Neuronal stem cell (in vitro differentiated cells): Measurements from ENCODE around the gene UQCR10.
A peak's percentile ranks its signal among the peaks of the same experiment; 100 is the strongest.

ENCODE experiments used
- DNase-seq: peaks from one replicate; pipeline ENCODE4 v3.0.0-alpha.2; 2013; ENCODE audit warnings: low spot score
- H2AFZ ChIP-seq: one replicate; pipeline ENCODE4 v1.6.1; 2013; ENCODE audit warnings: mild to moderate bottlenecking, low read length, inconsistent platforms
- H2AK5ac ChIP-seq: 2 replicates; pipeline ENCODE4 v1.6.1; 2013; ENCODE audit warnings: low read depth, mild to moderate bottlenecking, inconsistent platforms, low read length, moderate library complexity, mixed read lengths
- H2BK120ac ChIP-seq: 2 replicates; pipeline ENCODE4 v1.6.1; 2013; ENCODE audit warnings: low read depth, mild to moderate bottlenecking, inconsistent platforms, low read length, moderate library complexity, mixed read lengths
- H2BK12ac ChIP-seq: one replicate; pipeline ENCODE4 v1.6.1; 2013; ENCODE audit warnings: low read length, inconsistent platforms
- H2BK15ac ChIP-seq: 2 replicates; pipeline ENCODE4 v1.6.1; 2013; ENCODE audit warnings: mild to moderate bottlenecking, low read length, inconsistent platforms, mixed read lengths
- H2BK5ac ChIP-seq: one replicate; pipeline ENCODE4 v1.6.1; 2013; ENCODE audit warnings: inconsistent platforms, mild to moderate bottlenecking, low read length, moderate library complexity
- H3K14ac ChIP-seq: one replicate; pipeline ENCODE4 v1.6.1; 2013; ENCODE audit warnings: low read length, inconsistent platforms
- H3K18ac ChIP-seq: 2 replicates; pipeline ENCODE4 v1.6.1; 2013; ENCODE audit warnings: low read length, inconsistent platforms
- H3K23ac ChIP-seq: 2 replicates; pipeline ENCODE4 v1.6.1; 2013; ENCODE audit warnings: low read depth, mild to moderate bottlenecking, mixed read lengths, low read length, inconsistent platforms; ENCODE audit not compliant: poor library complexity
- H3K27ac ChIP-seq: replicated peaks from 3 replicates; pipeline ENCODE4 v1.5.1; 2013; ENCODE audit warnings: low read length, inconsistent platforms
- H3K27me3 ChIP-seq, 3 experiments: 2 replicates each; pipeline ENCODE4 v1.6.1; 2013; ENCODE audit warnings: low read length in 3 of 3, mild to moderate bottlenecking in 2 of 3, inconsistent platforms in 1 of 3, low read depth in 1 of 3, mixed read lengths in 1 of 3, moderate library complexity in 1 of 3; ENCODE audit not compliant: control insufficient read depth in 3 of 3, insufficient read depth in 3 of 3
- H3K36me3 ChIP-seq, 2 donors: replicated peaks in 1 of 2; 2 replicates each; pipeline ENCODE4 v1.6.1; 2013; ENCODE audit warnings: low read length in 2 of 2; ENCODE audit not compliant: control insufficient read depth in 2 of 2, insufficient read depth in 2 of 2
- H3K4ac ChIP-seq: 2 replicates; pipeline ENCODE4 v1.6.1; 2013; ENCODE audit warnings: inconsistent platforms, mild to moderate bottlenecking, low read length, moderate library complexity
- H3K4me1 ChIP-seq, 2 donors: 1 replicate in 1 of 2; 2 replicates in 1 of 2; pipeline ENCODE4 v1.6.1; 2013; ENCODE audit warnings: low read length in 2 of 2, low read depth in 1 of 2; ENCODE audit not compliant: control insufficient read depth in 2 of 2, insufficient read depth in 1 of 2
- H3K4me2 ChIP-seq: one replicate; pipeline ENCODE4 v1.6.1; 2013; ENCODE audit warnings: mild to moderate bottlenecking, low read length, inconsistent platforms; ENCODE audit not compliant: insufficient read depth, poor library complexity, severe bottlenecking
- H3K4me3 ChIP-seq, 2 donors: 2 replicates each; pipeline ENCODE4 v1.5.1; 2013; ENCODE audit warnings: low read length in 2 of 2, mild to moderate bottlenecking in 2 of 2, inconsistent platforms in 1 of 2, moderate library complexity in 1 of 2
- H3K79me1 ChIP-seq: one replicate; pipeline ENCODE4 v1.6.1; 2013; ENCODE audit warnings: low read depth, mild to moderate bottlenecking, inconsistent platforms, low read length, moderate library complexity
- H3K9ac ChIP-seq: one replicate; pipeline ENCODE4 v1.6.1; 2013; ENCODE audit warnings: mild to moderate bottlenecking, low read depth, low read length, inconsistent platforms; ENCODE audit not compliant: poor library complexity
- H3K9me3 ChIP-seq, 2 donors: replicated peaks in 1 of 2; 2 replicates each; pipeline versions ENCODE3 to v1.6.1; 2013; ENCODE audit warnings: low read length in 2 of 2, mild to moderate bottlenecking in 2 of 2, inconsistent platforms in 1 of 2, low read depth in 1 of 2, mixed read lengths in 1 of 2, moderate library complexity in 1 of 2; ENCODE audit not compliant: control insufficient read depth in 2 of 2, insufficient read depth in 1 of 2
- H4K8ac ChIP-seq: one replicate; pipeline ENCODE4 v1.6.1; 2013; ENCODE audit warnings: low read depth, mild to moderate bottlenecking, inconsistent platforms, low read length, moderate library complexity
- H4K91ac ChIP-seq: one replicate; pipeline ENCODE4 v1.6.1; 2013; ENCODE audit warnings: low read length, low read depth, mild to moderate bottlenecking, inconsistent platforms; ENCODE audit not compliant: poor library complexity
- WGBS, 2 donors: extraction: QIAGEN DNeasy Blood & Tissue Kit; methylation state at CpG; one replicate each; pipeline ENCODE4 v1.1.7; 2013; ENCODE audit warnings: missing lambda C conversion rate in 2 of 2, mixed read lengths in 1 of 2; ENCODE audit not compliant: insufficient read length in 2 of 2, insufficient replicate concordance in 1 of 2; ENCODE audit errors: extremely low coverage in 2 of 2; 5-methylcytosine and 5-hydroxymethylcytosine counted together

The UQCR10 gene

DNA sequence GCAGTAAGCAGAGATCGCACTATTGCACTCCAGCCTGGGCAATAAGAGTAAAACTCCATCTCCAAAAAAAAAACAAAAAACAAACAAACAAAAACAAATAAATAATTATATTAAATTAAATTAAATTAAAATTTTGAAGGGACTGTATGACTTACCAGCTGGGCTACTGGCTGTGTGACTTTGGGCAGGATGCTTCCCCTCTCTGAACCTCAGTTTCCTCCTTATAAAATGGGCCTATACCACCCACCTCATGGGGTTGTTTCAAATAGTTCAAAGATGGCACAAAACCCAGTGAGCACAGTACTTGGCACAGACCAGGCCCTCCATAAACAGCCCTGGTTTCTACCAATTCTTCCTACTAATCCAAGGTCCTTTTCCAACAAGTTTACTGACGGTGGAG is 36.0 kb downstream of the UQCR10 start:
- H3K4me3 ChIP-seq: no peak overlapping the region

DNA sequence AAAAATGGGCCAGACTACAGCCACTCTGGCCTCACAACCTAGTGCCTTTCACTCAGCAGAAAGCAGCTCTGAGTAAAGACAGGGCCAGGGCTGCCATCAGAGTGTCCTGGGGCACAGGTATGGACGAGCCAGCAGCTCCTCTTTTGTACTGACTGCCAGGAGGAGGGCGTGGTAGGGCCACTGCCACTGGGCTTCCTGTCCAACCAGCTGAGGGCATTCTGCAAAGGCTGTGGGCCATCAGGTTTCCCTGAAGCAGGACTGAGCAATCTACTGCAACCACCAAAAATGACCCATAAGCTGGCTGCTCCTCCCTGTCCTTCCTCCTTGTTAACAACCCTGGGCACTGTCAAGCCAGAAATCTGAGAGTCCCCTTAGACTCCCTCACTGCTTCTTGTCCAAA is 37.8 kb downstream of the UQCR10 start:
- H2BK5ac ChIP-seq: peak overlapping the region; percentile 71
- no peak overlapping the region for H3K23ac ChIP-seq
- H2AK5ac ChIP-seq: no peak overlapping the region
- no peak overlapping the region for H3K4me2 ChIP-seq
- no peaks in the 10 kb centered on the region for H3K9me3 ChIP-seq
- no peak overlapping the region for H3K27ac ChIP-seq
- no peak overlapping the region for H3K9ac ChIP-seq
- no peak overlapping the region for H2BK12ac ChIP-seq
- no peak overlapping the region for H2AFZ ChIP-seq
- H3K4ac ChIP-seq: no peak overlapping the region
- no CpG with 5 or more reads among the region's 2 CpGs for WGBS, 2 donors
- peaks cover 0 to 10% of the 10 kb centered on the region in 2 donors for H3K4me1 ChIP-seq
- no peak overlapping the region for H2BK15ac ChIP-seq
- no peak for DNase-seq
- H3K18ac ChIP-seq: no peak overlapping the region
- no peaks in the 10 kb centered on the region for H3K79me1 ChIP-seq
- H3K14ac ChIP-seq: no peak overlapping the region
- no peak overlapping the region for H3K4me3 ChIP-seq
- no peak overlapping the region for H4K91ac ChIP-seq
- H4K8ac ChIP-seq: no peak overlapping the region
- H2BK120ac ChIP-seq: no peak overlapping the region
- H3K36me3 ChIP-seq: peaks cover 38 to 92% of the 10 kb centered on the region in 2 donors
- no peaks in the 10 kb centered on the region for H3K27me3 ChIP-seq

More for the DNA sequence above, 36.0 kb downstream of the UQCR10 start:
- no CpG with 5 or more reads among the region's 2 CpGs for WGBS, 2 donors
- Histone ChIP-seq H2BK12ac (no peak overlapping the region), H3K27ac (no peak overlapping the region), H3K27me3 (no peaks in the 10 kb centered on the region), H4K8ac (no peak overlapping the region), H3K18ac (no peak overlapping the region), H3K79me1 (no peaks in the 10 kb centered on the region), H2BK15ac (no peak overlapping the region), H2AFZ (no peak overlapping the region), H3K4me2 (no peak overlapping the region), H3K23ac (no peak overlapping the region), H3K4me1 (peaks cover 0 to 10% of the 10 kb centered on the region in 2 donors), H2BK5ac (no peak overlapping the region), H3K36me3 (peaks cover 33 to 97% of the 10 kb centered on the region in 2 donors), H2AK5ac (no peak overlapping the region), H3K4ac (no peak overlapping the region), H2BK120ac (no peak overlapping the region), H3K14ac (no peak overlapping the region), H3K9me3 (no peaks in the 10 kb centered on the region), H3K9ac (no peak overlapping the region), H4K91ac (no peak overlapping the region)
- DNase-seq: no peak

GRCh38 chr22:29806196-29806595 is 39.0 kb downstream of the UQCR10 start:
- Histone ChIP-seq H3K36me3 (peaks cover 40 to 91% of the 10 kb centered on the region in 2 donors), H3K18ac (no peak overlapping the region), H2BK120ac (no peak overlapping the region), H3K4me3 (no peak overlapping the region), H3K4me1 (peaks cover 0 to 6% of the 10 kb centered on the region in 2 donors), H2BK15ac (no peak overlapping the region), H3K9ac (peak overlapping the region; percentile 50), H2BK12ac (no peak overlapping the region), H3K27ac (no peak overlapping the region), H2BK5ac (no peak overlapping the region), H3K4ac (no peak overlapping the region), H2AK5ac (no peak overlapping the region), H2AFZ (no peak overlapping the region), H4K8ac (no peak overlapping the region), H3K79me1 (no peaks in the 10 kb centered on the region), H3K4me2 (no peak overlapping the region), H3K9me3 (no peaks in the 10 kb centered on the region), H3K14ac (no peak overlapping the region), H3K23ac (no peak overlapping the region), H4K91ac (no peak overlapping the region), H3K27me3 (no peaks in the 10 kb centered on the region)
- no CpG with 5 or more reads among the region's 6 CpGs for WGBS, 2 donors
- no peak for DNase-seq

DNA sequence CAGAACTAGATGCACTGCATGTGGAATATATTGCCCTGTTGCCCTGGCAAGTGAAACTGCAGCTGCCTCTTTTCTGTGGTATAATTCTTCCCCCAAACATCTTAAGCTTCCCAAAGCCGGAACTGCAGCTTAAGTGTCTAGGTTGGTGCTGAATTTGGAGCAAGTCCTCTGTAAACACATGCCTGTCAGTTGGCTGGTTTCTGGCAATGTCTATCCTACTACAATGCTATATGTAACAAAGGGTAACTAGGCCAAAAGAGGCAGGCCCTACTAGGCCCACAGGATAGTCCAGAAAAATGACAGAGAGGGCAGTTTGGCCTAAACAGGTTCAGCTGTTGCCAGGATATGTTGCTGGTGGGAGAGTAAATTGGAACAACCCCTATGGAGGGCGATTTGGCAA is 43.0 kb downstream of the UQCR10 start:
- Histone ChIP-seq H4K8ac (no peak overlapping the region), H3K27me3 (no peaks in the 10 kb centered on the region), H3K4ac (no peak overlapping the region), H3K4me2 (no peak overlapping the region), H3K14ac (no peak overlapping the region), H2AFZ (no peak overlapping the region), H3K23ac (no peak overlapping the region), H2BK15ac (no peak overlapping the region), H3K36me3 (peaks cover 39 to 93% of the 10 kb centered on the region in 2 donors), H2AK5ac (no peak overlapping the region), H2BK5ac (no peak overlapping the region), H3K18ac (no peak overlapping the region), H3K4me3 (no peak overlapping the region), H3K27ac (no peak overlapping the region), H2BK12ac (no peak overlapping the region), H3K79me1 (peaks cover 2% of the 10 kb centered on the region), H4K91ac (no peak overlapping the region), H2BK120ac (no peak overlapping the region), H3K4me1 (no peaks in the 10 kb centered on the region), H3K9me3 (no peaks in the 10 kb centered on the region), H3K9ac (no peak overlapping the region)
- no peak for DNase-seq
- WGBS, 2 donors: no CpG with 5 or more reads among the region's 2 CpGs
